GM19468 (cell line): ENCODE measurements around the gene ARHGDIA.

Experiments
- ATAC-seq: cut with Tn5 transposase; IDR thresholded peaks from one replicate; pipeline ENCODE4 v1.9.1; 2021; ENCODE audit warnings: mild to moderate bottlenecking, moderate library complexity, moderate number of reproducible peaks; ENCODE audit not compliant: unreplicated experiment; ENCODE audit errors: extremely low read depth

The ARHGDIA gene

GRCh38 chr17:81906476-81907218, 35.5 kb upstream of the ARHGDIA start:
- ATAC-seq: no peak

- no peak for ATAC-seq
Observed at GRCh38 chr17:81905993-81906392, 34.9 kb upstream of the ARHGDIA start.

GRCh38 chr17:81905424-81905875, 34.3 kb upstream of the ARHGDIA start:
- no peak for ATAC-seq

- no peak for ATAC-seq
Observed at GRCh38 chr17:81904600-81905423, 33.7 kb upstream of the ARHGDIA start.

- no peak for ATAC-seq
Observed at GRCh38 chr17:81903896-81904599, 32.9 kb upstream of the ARHGDIA start.

GRCh38 chr17:81903415-81903831, 32.3 kb upstream of the ARHGDIA start:
- no peak for ATAC-seq

GRCh38 chr17:81902653-81903414, 31.7 kb upstream of the ARHGDIA start:
- no peak for ATAC-seq

- no peak for ATAC-seq
Observed at GRCh38 chr17:81902023-81902652, 31.0 kb upstream of the ARHGDIA start, which contains the start of gene NPB. Gene NPB, plus strand, starts transcription at chr17:81902238. Its CDS starts 40 bp downstream, at chr17:81902278.

- ATAC-seq: no peak
Observed at GRCh38 chr17:81901167-81902022, 30.3 kb upstream of the ARHGDIA start.

GRCh38 chr17:81900181-81900820, 29.2 kb upstream of the ARHGDIA start:
- no peak for ATAC-seq

- ATAC-seq: no peak
Observed at GRCh38 chr17:81899514-81900166, 28.5 kb upstream of the ARHGDIA start.

GRCh38 chr17:81898885-81899284, 27.7 kb upstream of the ARHGDIA start:
- ATAC-seq: no peak

GRCh38 chr17:81898029-81898866, 27.1 kb upstream of the ARHGDIA start:
- no peak for ATAC-seq

GRCh38 chr17:81895400-81895799, 24.3 kb upstream of the ARHGDIA start:
- ATAC-seq: no peak

- ATAC-seq: no peak
Observed at GRCh38 chr17:81891303-81891552, 20.1 kb upstream of the ARHGDIA start.

GRCh38 chr17:81890447-81891302, 19.5 kb upstream of the ARHGDIA start:
- no peak for ATAC-seq
